Body of pancreas (tissue), 4 donors: Measurements from ENCODE around the gene TMEM45A. TPM values are rescaled to one million over a fixed set of nuclear protein-coding genes. Genes with fewer than 3 reads are reported as not detected.

Source experiments
- ATAC-seq: fragments of 150-250 bp; one replicate; pipeline ENCODE4 v1.9.1; 2016
- DNase-seq, 4 donors: peaks; one replicate each; pipeline ENCODE4 v3.0.0-alpha.2; 2019
- H3K27ac ChIP-seq, 4 donors: fragments of 200-600 bp; sonication (generic); 1 replicate in 3 of 4; 2 replicates in 1 of 4; pipeline versions ENCODE4 v1.5.1 to v1.6.1; 2016 to 2019; ENCODE audit warnings: mild to moderate bottlenecking in 1 of 4, mixed read lengths in 1 of 4, moderate library complexity in 1 of 4
- H3K27me3 ChIP-seq, 2 donors: fragments of 200-600 bp; sonication (generic); one replicate each; pipeline ENCODE4 v1.6.0; 2016; ENCODE audit warnings: mild to moderate bottlenecking in 1 of 2
- H3K36me3 ChIP-seq, 2 donors: fragments of 200-600 bp; sonication (generic); replicated peaks in 1 of 2; 2 replicates each; pipeline ENCODE4 v1.5.1; 2016; ENCODE audit warnings: low read depth in 2 of 2; ENCODE audit not compliant: insufficient read depth in 1 of 2
- H3K4me1 ChIP-seq: fragments of 200-600 bp; sonication (generic); one replicate; pipeline ENCODE4 v1.6.0; 2016
- H3K4me3 ChIP-seq, 2 donors: fragments of 200-600 bp; sonication (generic); 1 replicate in 1 of 2; 2 replicates in 1 of 2; pipeline ENCODE4 v1.5.1; 2016 to 2019
- H3K9me3 ChIP-seq, 3 donors: fragments of 200-600 bp; sonication (generic); 1 replicate in 2 of 3; 2 replicates in 1 of 3; pipeline ENCODE4 v1.5.1; 2016
- POLR2A ChIP-seq, 3 donors: fragments of 450-650 bp; IDR thresholded peaks; one replicate each; pipeline ENCODE4 v1.6.1; 2016; ENCODE audit warnings: antibody characterized with exemption in 3 of 3, mild to moderate bottlenecking in 2 of 3
- WGBS, 2 donors: methylation state at CpG; one replicate each; pipeline ENCODE4 v1.1.5; 2017; 5-methylcytosine and 5-hydroxymethylcytosine counted together
- intact Hi-C: fragments of 100-400 bp; cut with DNase I; formaldehyde crosslinking; loops from one replicate; pipeline ENCODE4 v1.15.1; 2023
- total RNA-seq, 2 donors: library from RNA; depleted of rRNA; stranded (reverse); fragments of >200 nt; gene quantifications; one replicate each; pipeline ENCODE4 v1.1.0, GENCODE V29; 2016
- TF ChIP-seq, protein P1 (sequence below), 7 experiments: fragments of 450-650 bp in 4 of 7; fragments of 200-600 bp in 3 of 7; sonication (generic) in 3 of 7; IDR thresholded peaks; one replicate each; pipeline ENCODE4 v1.5.1; 2016 to 2019; ENCODE audit warnings: antibody characterized with exemption in 7 of 7

The TMEM45A gene
- total RNA-seq, 2 donors from 2014 or later, result 13.7 to 24.1 TPM

GRCh38 chr3:100605358-100605757 lies 112.9 kb downstream of the TMEM45A start:
- intact Hi-C loops, result loop anchor here (10.0 kb wide), 1 partner anchor 281 kb away; no protein-coding TSS in a partner anchor
- Histone ChIP-seq H3K4me3 (no peak overlapping the region), H3K4me1 (no peaks in the 10 kb centered on the region), H3K27ac (no peak overlapping the region), H3K36me3 (no peaks in the 10 kb centered on the region), H3K9me3 (no peaks in the 10 kb centered on the region), H3K27me3 (no peaks in the 10 kb centered on the region)
- WGBS, 2 donors, result 79 to 84% methylated on average over 8 of the region's 8 CpGs
- ATAC-seq (no peak), DNase-seq (no peak)
- no peak for TF ChIP-seq POLR2A (IDR thresholded peaks at IDR 0.05)
- TF ChIP-seq, protein P1, sequence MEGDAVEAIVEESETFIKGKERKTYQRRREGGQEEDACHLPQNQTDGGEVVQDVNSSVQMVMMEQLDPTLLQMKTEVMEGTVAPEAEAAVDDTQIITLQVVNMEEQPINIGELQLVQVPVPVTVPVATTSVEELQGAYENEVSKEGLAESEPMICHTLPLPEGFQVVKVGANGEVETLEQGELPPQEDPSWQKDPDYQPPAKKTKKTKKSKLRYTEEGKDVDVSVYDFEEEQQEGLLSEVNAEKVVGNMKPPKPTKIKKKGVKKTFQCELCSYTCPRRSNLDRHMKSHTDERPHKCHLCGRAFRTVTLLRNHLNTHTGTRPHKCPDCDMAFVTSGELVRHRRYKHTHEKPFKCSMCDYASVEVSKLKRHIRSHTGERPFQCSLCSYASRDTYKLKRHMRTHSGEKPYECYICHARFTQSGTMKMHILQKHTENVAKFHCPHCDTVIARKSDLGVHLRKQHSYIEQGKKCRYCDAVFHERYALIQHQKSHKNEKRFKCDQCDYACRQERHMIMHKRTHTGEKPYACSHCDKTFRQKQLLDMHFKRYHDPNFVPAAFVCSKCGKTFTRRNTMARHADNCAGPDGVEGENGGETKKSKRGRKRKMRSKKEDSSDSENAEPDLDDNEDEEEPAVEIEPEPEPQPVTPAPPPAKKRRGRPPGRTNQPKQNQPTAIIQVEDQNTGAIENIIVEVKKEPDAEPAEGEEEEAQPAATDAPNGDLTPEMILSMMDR (IDR thresholded peaks at IDR 0.05), result no peak

DNA sequence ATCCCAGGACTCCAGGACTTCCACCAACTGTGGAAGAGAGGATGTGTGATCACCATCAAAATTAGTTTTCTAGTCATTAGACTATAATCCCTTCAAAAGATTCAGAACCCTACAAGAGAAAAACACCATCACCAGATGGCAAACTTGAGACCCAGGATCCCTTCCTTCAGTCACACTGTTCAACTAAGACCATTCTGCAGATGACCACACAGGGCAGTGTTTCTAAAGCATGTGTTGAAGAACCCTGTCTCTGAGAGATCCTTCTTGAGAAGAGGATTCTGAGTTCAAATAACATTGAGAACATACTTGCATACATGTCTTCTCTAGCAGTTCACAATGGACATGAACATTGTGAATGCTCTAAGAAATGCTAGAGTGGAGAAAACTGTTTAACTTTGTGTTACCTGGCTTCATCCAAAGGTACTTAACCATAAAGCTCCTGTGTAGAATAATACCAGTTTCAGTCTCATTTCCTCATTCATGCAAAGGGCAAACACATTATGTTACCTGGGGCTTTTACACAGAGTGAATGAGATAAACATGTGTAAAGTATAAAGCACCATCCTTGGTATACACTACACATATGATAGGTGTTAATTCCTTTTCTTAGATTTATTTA lies 114.6 kb downstream of the TMEM45A start:
- no peaks in the 10 kb centered on the region for H3K36me3 ChIP-seq

DNA sequence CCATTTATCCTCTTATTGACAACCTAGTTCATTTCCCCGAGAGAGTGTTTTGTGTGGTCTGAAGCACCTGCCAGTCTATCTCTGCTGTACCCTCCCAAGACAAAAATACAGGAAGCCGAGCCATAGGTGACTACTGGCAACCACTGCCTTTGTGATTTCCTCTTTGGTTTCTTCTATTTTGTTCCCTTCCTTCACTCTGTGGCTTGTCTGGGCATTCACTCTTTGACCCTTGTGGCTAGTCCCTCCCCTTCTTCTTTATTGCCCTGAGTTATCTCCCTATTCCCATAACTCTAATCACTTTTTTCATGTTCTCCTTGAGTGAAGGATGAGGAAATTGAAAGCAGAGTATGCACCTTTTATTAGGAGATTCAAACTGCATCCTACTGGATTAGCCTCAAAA lies 116.9 kb downstream of the TMEM45A start, which contains the start of gene ADGRG7:
ADGRG7 (plus strand) TSS at position 297 of the 400 bp plus-strand sequence. CDS start 256 bp downstream, outside the sequence.
- DNase-seq, result no peak
- no peak within 1 kb of the TSS for H3K27ac ChIP-seq
- intact Hi-C loops, result loop anchor here (10.0 kb wide), 1 partner anchor 285 kb away; no protein-coding TSS in a partner anchor
- 77 to 84% methylated on average over 2 of the region's 2 CpGs for WGBS, 2 donors
- peaks cover 10% of the 10 kb centered on the region for H3K4me1 ChIP-seq
- no peaks in the 10 kb centered on the region for H3K36me3 ChIP-seq
- H3K9me3 ChIP-seq, result no peaks in the 10 kb centered on the region
- TF ChIP-seq, protein P1 (IDR thresholded peaks at IDR 0.05), result no peak
- no peak for TF ChIP-seq POLR2A (IDR thresholded peaks at IDR 0.05)
- no peak for ATAC-seq
- H3K4me3 ChIP-seq, result no peak within 1 kb of the TSS
- H3K27me3 ChIP-seq, result no peaks in the 10 kb centered on the region

More for the DNA sequence above, 114.6 kb downstream of the TMEM45A start:
- Histone ChIP-seq H3K27ac (no peak overlapping the region), H3K4me3 (no peak overlapping the region), H3K9me3 (no peaks in the 10 kb centered on the region), H3K27me3 (no peaks in the 10 kb centered on the region), H3K4me1 (no peaks in the 10 kb centered on the region)
- TF ChIP-seq, protein P1 (IDR thresholded peaks at IDR 0.05), result no peak
- TF ChIP-seq POLR2A (IDR thresholded peaks at IDR 0.05), result no peak
- DNase-seq (no peak), ATAC-seq (no peak)
- intact Hi-C loops, result loop anchor here (10.0 kb wide), 1 partner anchor 282 kb away; no protein-coding TSS in a partner anchor

DNA sequence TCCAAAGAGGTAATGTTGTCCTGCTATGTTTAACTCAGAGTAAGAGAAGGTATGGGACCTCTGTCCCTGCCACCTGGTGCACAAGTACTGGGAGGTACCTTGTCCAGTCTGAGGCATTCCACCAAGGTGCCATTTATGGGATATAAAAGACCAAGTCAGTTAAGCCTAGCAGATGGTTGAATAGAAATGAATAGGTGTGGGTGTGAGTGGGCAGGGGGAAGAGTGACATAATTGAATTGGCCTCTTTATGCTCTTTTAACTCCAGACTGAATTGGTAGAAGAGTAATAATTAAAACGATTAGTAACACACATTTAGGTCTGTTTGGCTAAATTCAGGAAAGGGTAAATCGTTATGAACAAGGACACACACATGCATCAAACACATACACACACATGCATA lies 117.5 kb downstream of the TMEM45A start:
- Histone ChIP-seq H3K36me3 (no peaks in the 10 kb centered on the region), H3K9me3 (no peaks in the 10 kb centered on the region), H3K27me3 (no peaks in the 10 kb centered on the region), H3K27ac (no peak overlapping the region), H3K4me1 (peaks cover 11% of the 10 kb centered on the region), H3K4me3 (no peak overlapping the region)
- intact Hi-C loops, result loop anchor here (10.0 kb wide), 1 partner anchor 285 kb away; no protein-coding TSS in a partner anchor
- TF ChIP-seq, protein P1 (IDR thresholded peaks at IDR 0.05), result no peak
- TF ChIP-seq POLR2A (IDR thresholded peaks at IDR 0.05), result no peak
- no peak for DNase-seq
- WGBS, 2 donors, result 52 to 67% methylated on average over 2 of the region's 2 CpGs
- no peak for ATAC-seq

- Histone ChIP-seq H3K4me1 (peaks cover 14% of the 10 kb centered on the region), H3K27me3 (no peaks in the 10 kb centered on the region), H3K36me3 (no peaks in the 10 kb centered on the region), H3K4me3 (no peak overlapping the region), H3K9me3 (no peaks in the 10 kb centered on the region), H3K27ac (no peak overlapping the region)
- ATAC-seq (no peak), DNase-seq (no peak)
- intact Hi-C loops, result no loop called here
- WGBS, 2 donors, result 59 to 67% methylated on average over 3 of the region's 3 CpGs
- TF ChIP-seq POLR2A (IDR thresholded peaks at IDR 0.05), result no peak
- TF ChIP-seq, protein P1 (IDR thresholded peaks at IDR 0.05), result no peak
These were observed 118.8 kb downstream of the TMEM45A start for GRCh38 chr3:100611221-100611620.
